Peyer's patch (tissue), 4 donors: Measurements from ENCODE around the gene RPS16. TPM values are rescaled to one million over a fixed set of nuclear protein-coding genes. Genes with fewer than 3 reads are reported as not detected.

Experiments used
- DNase-seq, 3 donors: peaks; one replicate each; pipeline ENCODE4 v3.0.0-alpha.2; 2017 to 2019
- H3K27ac ChIP-seq, 4 donors: fragments of 200-600 bp; sonication (generic); one replicate each; pipeline ENCODE4 v1.5.1; 2016 to 2019
- H3K27me3 ChIP-seq, 2 donors: fragments of 200-600 bp; sonication (generic); one replicate each; pipeline ENCODE4 v1.5.1; 2019
- H3K36me3 ChIP-seq, 3 donors: fragments of 200-600 bp; sonication (generic); one replicate each; pipeline ENCODE4 v1.5.1; 2016 to 2019
- H3K4me1 ChIP-seq, 4 donors: fragments of 200-600 bp; sonication (generic); one replicate each; pipeline ENCODE4 v1.5.1; 2016 to 2019
- H3K4me3 ChIP-seq, 4 donors: fragments of 200-600 bp; sonication (generic); 1 replicate in 3 of 4; 2 replicates in 1 of 4; pipeline ENCODE4 v1.5.1; 2016 to 2019; ENCODE audit warnings: mild to moderate bottlenecking in 1 of 4
- H3K9me3 ChIP-seq, 4 donors: fragments of 200-600 bp; sonication (generic); one replicate each; pipeline ENCODE4 v1.5.1; 2016 to 2019; ENCODE audit warnings: mild to moderate bottlenecking in 1 of 4
- POLR2A ChIP-seq, 2 donors: fragments of 450-650 bp; IDR thresholded peaks; one replicate each; pipeline ENCODE4 v1.5.1; 2017; ENCODE audit warnings: antibody characterized with exemption in 2 of 2, mild to moderate bottlenecking in 2 of 2, moderate library complexity in 2 of 2
- total RNA-seq, 4 donors: library from RNA; depleted of rRNA; stranded (reverse); fragments of >200 nt; gene quantifications; one replicate each; pipeline ENCODE4 v1.1.0, GENCODE V29; 2016
- TF ChIP-seq, protein P1 (sequence below), 6 experiments: fragments of 450-650 bp in 4 of 6; fragments of 200-600 bp in 2 of 6; sonication (generic) in 1 of 6; IDR thresholded peaks; one replicate each; pipeline ENCODE4 v1.5.1; 2017 to 2019; ENCODE audit warnings: antibody characterized with exemption in 6 of 6, mild to moderate bottlenecking in 3 of 6, moderate library complexity in 1 of 6

The RPS16 gene
- total RNA-seq, 4 donors from 2014 or later, result 443 to 1,406 (median 686) TPM

DNA sequence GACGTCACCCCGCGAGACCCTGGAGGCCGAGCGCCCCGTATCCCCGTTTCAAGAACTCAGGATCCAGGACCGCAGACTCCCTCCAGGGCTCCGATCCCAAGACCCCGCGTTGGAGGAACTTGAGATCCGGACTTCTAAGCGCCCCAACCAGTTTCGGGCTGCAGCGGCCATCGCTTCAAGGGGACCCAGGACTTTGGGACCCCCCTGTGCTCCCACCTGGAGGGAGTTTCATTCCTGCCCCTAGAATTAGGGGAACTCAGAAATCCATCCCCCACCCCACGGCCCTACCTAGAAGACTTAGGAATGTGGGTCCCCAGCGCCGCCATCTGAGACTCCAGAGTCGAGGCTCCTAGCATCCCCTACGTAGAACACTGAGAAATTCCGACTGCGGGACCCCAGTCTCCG, 22.9 kb downstream of the RPS16 start:
- TF ChIP-seq, protein P1, sequence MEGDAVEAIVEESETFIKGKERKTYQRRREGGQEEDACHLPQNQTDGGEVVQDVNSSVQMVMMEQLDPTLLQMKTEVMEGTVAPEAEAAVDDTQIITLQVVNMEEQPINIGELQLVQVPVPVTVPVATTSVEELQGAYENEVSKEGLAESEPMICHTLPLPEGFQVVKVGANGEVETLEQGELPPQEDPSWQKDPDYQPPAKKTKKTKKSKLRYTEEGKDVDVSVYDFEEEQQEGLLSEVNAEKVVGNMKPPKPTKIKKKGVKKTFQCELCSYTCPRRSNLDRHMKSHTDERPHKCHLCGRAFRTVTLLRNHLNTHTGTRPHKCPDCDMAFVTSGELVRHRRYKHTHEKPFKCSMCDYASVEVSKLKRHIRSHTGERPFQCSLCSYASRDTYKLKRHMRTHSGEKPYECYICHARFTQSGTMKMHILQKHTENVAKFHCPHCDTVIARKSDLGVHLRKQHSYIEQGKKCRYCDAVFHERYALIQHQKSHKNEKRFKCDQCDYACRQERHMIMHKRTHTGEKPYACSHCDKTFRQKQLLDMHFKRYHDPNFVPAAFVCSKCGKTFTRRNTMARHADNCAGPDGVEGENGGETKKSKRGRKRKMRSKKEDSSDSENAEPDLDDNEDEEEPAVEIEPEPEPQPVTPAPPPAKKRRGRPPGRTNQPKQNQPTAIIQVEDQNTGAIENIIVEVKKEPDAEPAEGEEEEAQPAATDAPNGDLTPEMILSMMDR (IDR thresholded peaks at IDR 0.05), result no peak
- TF ChIP-seq POLR2A (IDR thresholded peaks at IDR 0.05), result no peak
- Histone ChIP-seq H3K4me3 (peak overlapping the region; percentile 62 to 91 (median 75)), H3K4me1 (peaks cover 0 to 47% (median 14%) of the 10 kb centered on the region in 4 donors), H3K27ac (peak overlapping the region; percentile 87 to 100 (median 100)), H3K9me3 (no peaks in the 10 kb centered on the region), H3K36me3 (peaks cover 0 to 13% (median under 1%) of the 10 kb centered on the region in 3 donors), H3K27me3 (no peaks in the 10 kb centered on the region)
- peak in 1 of 3 donors; percentile 47 for DNase-seq

DNA sequence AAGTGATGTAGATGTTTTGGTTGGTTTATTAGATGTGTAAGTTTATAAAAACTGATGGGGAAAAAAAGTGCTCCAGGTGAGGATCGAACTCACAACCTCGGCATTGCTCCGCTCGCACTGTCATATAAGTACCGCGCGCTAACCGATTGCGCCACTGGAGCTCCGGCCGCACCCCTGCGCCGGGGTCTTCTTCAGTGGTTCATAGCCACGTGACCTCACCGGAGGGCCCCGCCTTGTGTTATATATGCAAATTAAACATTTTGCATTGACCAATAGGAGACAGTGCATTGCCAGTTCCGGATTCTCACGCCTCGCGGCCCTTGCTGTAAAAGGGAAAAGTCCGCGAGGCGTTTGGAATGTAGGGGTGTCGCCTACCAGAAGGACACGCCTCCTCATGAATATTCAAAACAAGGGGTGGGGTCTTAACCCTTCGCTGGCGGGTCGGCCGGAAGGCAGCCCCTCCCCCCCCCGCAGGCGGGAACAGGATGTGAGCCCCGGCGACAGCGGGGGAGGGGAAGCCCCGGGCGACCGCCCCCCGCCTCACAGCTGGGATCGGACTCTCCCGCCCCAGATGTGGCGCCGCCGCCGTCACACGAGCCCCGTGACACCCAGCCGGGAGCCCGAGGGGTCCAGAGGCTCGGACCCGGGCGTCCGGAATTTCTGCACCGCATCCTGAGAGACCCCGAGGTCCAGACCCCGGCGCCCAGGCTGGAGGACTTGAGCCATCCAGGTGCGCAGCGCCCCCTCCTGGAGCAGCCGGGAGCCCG, 23.5 kb downstream of the RPS16 start, which contains the start of gene PLEKHG2:
PLEKHG2 (plus strand) TSS at position 570 of the 767 bp plus-strand sequence. CDS start 1,418 bp downstream, outside the sequence.
- peak; percentile 97 to 98 (median 97) for DNase-seq
- Histone ChIP-seq H3K36me3 (peaks cover 0 to 17% (median 4%) of the 10 kb centered on the region in 3 donors), H3K27ac (peak within 1 kb of the TSS; percentile 98 to 100 (median 100)), H3K4me3 (peak within 1 kb of the TSS; percentile 62 to 96 (median 84)), H3K4me1 (peaks cover 0 to 47% (median 14%) of the 10 kb centered on the region in 4 donors), H3K9me3 (no peaks in the 10 kb centered on the region), H3K27me3 (no peaks in the 10 kb centered on the region)
- TF ChIP-seq, protein P1 (IDR thresholded peaks at IDR 0.05), result peak; percentile 78 to 92 (median 90)
- peak; percentile 84 to 93 for TF ChIP-seq POLR2A (IDR thresholded peaks at IDR 0.05)

DNA sequence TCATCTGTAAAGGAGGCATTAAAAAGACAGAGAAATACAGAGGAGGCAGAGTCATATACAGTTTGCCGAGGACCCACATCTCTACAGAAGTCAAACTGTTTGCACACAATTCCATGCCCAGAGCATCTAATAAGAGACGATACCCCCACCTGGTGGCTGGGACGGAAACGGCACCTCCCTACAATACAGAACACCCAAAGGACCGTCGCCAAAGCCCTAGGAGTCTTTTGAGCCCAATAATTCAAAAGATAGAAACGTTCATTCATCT, 24.0 kb downstream of the RPS16 start:
- TF ChIP-seq, protein P1 (IDR thresholded peaks at IDR 0.05), result peak; percentile 87 to 100 (median 98)
- no peak for TF ChIP-seq POLR2A (IDR thresholded peaks at IDR 0.05)
- no peaks in the 10 kb centered on the region for H3K27me3 ChIP-seq
- peak; percentile 90 to 98 (median 96) for DNase-seq
- peak overlapping the region; percentile 98 to 100 (median 100) for H3K27ac ChIP-seq
- no peaks in the 10 kb centered on the region for H3K9me3 ChIP-seq
- H3K36me3 ChIP-seq, result peaks cover 0 to 20% (median 4%) of the 10 kb centered on the region in 3 donors
- H3K4me3 ChIP-seq, result peak overlapping the region; percentile 62 to 96 (median 84)
- H3K4me1 ChIP-seq, result peaks cover 0 to 47% (median 14%) of the 10 kb centered on the region in 4 donors

DNA sequence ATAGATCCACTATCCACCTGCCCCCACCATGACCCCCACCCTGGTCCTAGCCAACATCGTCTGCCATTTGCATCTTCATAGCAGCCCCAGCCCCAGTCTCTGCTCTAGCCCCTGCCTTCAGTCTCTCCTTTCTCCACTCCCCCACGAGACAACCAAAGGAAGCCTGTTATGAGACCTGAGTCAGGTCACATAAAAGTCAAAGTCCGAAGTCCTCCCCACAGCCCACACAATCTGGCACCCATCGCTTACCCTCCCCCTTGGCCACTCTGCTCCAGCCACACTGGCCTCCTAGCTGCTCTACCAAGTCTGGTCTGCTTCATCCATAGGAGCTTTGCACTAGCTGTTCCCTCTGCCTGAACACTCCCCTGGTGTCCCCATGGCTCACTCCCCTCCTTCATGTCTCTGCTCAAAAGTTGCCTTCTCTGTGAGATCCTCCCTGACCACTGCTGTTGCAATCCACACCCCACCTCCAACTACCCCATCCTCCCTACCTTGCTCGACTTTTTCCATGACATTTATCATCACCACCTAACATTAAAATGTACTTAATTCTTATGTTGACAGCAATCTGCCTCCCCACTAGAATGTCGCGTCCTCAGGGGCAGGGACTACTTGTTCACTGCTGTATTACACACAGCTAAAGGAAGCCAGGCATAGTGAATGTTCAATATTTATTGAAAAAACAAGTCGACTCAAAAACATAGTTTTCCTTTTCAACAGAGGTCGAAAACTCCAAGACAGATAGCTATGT, 24.5 kb downstream of the RPS16 start:
- Histone ChIP-seq H3K27ac (peak overlapping the region; percentile 98 to 100 (median 100)), H3K4me1 (peaks cover 0 to 44% (median 14%) of the 10 kb centered on the region in 4 donors), H3K27me3 (no peaks in the 10 kb centered on the region), H3K4me3 (peak overlapping the region; percentile 78 to 96 (median 92)), H3K9me3 (no peaks in the 10 kb centered on the region), H3K36me3 (peaks cover 0 to 20% (median 4%) of the 10 kb centered on the region in 3 donors)
- DNase-seq, result peak; percentile 50 to 88 (median 85)
- TF ChIP-seq, protein P1 (IDR thresholded peaks at IDR 0.05), result peak in 3 of 6 experiments; percentile 3 to 28 (median 7)
- peak; percentile 88 to 91 for TF ChIP-seq POLR2A (IDR thresholded peaks at IDR 0.05)

DNA sequence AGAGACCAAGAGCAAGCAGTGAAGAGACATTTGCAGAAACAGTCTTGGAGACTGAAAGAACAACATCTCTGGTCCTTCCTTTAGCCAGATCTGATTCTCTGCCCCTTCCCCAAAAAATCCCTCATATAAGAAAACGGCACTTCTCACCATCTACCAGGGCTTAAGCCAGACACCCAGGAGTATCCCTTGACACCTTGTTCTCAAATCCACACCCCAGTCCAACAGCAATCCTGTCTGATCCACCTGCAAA, 25.0 kb downstream of the RPS16 start:
- peaks cover 0 to 42% (median 17%) of the 10 kb centered on the region in 4 donors for H3K4me1 ChIP-seq
- no peaks in the 10 kb centered on the region for H3K27me3 ChIP-seq
- DNase-seq, result no peak
- TF ChIP-seq POLR2A (IDR thresholded peaks at IDR 0.05), result no peak
- TF ChIP-seq, protein P1 (IDR thresholded peaks at IDR 0.05), result no peak
- H3K27ac ChIP-seq, result peak overlapping the region; percentile 98 to 100 (median 100)
- H3K4me3 ChIP-seq, result peak overlapping the region; percentile 78 to 96 (median 92)
- no peaks in the 10 kb centered on the region for H3K9me3 ChIP-seq
- H3K36me3 ChIP-seq, result peaks cover 0 to 20% (median 4%) of the 10 kb centered on the region in 3 donors
